ENCODE measurements around the gene MDFI. TPM values are rescaled to one million over a fixed set of nuclear protein-coding genes. Genes with fewer than 3 reads are reported as not detected.

The MDFI gene
- polyA plus RNA-seq, 10 donors, result 31.7 to 71.3 (median 48.7) TPM

DNA sequence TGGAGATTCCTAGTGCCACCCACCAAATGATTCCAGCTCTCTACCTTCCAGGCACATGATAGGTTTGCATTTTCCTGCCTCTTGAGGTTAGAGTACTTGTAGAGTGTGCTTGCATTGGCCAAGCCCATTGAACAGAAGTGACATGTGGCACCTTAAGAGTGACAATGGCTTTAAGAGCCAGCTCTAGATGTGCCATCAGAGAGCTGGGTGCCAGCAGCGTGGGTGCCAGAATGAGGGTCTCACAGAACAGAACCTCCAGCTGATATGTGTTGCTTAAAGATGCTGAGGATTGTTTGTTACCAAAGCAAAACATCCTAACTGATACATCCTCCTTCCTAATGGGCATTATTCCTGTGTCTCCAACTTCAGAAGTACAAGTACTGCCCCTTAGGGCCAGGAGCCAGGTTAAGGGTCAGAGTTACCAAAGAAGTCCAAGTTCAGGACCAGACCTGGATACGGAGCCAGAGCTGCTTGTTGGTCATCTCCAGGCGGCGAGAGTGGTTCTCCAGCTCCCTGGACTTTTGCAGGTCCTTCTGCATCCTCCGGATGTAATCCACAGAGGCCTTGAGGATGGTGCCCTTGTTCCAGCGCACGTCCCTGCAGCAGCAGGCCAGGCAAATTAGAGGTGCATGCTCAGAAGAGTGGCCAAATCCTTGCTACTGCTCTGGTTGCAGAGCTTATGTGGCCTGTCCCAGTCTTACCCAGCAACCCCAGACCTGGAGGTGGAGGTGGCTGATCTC lies 47.5 kb downstream of the MDFI start:
- no peak for DNase-seq

GRCh38 chr6:41687501-41688175 lies 49.4 kb downstream of the MDFI start:
- DNase-seq, result no peak

- no peak for DNase-seq
Measured at GRCh38 chr6:41688256-41688965, 50.1 kb downstream of the MDFI start.

- no peak for DNase-seq
Measured at GRCh38 chr6:41689171-41690008, 51.1 kb downstream of the MDFI start.

DNA sequence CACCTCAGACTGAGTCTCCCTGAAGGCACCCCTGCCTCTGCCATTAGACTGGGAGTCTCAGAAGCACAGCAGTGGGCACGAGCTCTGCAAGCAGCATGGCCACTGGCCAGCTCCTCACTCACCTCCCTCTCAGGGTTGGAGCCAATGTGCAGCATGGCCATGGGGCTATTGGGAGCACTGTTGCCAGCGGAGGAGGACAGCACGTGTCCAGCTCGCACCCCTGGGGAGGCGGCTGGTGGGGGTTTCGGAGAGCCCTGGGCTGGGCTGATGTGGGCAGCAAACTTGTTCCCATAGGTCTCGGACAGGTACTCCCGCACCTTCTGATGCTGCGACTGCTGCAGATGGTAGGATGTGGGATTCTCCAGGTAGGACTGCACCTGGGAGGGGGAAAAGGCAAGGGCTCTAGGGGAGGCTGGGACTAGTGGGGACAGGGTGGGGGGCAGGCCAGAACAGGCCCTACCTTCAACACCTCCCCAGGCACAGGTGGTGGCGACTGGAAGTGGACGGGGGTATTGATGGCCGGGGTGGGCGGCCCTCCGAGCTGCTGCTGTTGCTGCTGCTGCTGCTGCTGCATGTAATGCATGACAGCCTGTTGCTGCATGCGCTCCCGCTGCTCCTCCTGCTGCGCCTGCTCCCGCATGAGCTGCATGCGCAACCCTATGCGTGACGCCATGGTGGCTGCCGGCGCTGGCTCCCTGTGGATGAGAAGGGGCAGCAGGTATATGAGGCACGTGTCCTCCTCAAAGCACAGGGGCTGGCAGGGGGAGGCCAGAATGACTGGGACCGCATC lies 52.5 kb downstream of the MDFI start:
- no peak for DNase-seq

DNA sequence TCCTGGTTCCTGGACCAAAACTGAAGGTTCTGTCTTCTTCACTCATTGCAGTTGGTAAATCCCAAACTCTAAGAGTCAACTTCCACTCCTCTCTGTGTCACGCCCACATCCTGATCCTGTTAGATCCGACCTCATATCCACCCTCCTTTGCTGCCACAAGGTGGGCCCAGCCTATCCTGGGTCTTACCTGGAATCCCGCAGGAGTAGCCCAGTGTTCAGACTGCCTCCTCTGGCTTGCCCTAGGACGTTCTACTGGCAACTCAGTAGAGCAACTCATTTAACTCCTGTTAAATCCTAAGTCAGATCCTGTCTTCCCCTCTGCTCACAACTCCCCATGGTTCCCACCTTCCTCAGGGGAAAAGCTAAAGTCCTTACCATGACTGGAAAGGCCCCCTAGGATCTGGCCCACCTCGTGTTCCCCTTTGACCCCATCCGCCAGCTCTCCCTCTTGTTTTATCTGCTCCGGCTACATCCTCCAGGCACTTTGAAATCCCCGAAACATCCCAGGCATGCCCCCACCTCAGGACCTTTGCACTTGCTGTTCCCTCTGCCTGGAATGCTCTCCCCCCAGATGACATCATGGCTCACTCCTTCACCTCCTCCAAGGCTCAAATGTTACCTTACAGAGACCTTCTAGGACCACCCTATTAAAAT lies 53.3 kb downstream of the MDFI start:
- DNase-seq, result no peak

DNA sequence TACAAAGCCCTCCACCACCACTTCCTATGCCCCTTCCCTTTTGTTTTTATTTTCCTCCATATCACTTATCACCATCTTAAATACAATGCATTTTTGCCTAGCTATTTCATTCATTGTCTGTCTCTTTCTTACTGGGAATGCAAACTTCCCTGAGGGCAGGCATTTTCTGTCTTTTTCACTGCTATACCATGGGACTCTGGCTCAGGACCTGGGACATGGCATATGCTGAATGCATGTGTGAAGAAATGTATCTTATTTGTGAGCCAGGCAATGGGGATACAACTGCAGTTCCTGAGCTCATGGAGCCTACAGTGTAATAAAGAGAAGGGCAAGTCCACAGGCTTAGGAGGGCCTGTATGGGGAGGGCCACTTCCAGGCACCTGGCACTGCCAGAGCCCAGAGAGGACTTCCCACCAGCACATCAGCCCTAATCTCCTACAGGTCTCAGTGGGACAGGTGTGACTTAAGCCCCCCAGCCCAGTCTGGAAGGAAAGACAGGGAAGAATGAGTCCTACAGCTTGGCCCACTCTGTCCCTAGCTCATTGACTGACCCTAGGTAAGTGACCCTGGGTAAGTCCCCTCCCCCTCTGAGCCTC lies 53.9 kb downstream of the MDFI start:
- DNase-seq, result no peak

- no peak for DNase-seq
Measured at GRCh38 chr6:41692730-41693129, 54.5 kb downstream of the MDFI start.

DNA sequence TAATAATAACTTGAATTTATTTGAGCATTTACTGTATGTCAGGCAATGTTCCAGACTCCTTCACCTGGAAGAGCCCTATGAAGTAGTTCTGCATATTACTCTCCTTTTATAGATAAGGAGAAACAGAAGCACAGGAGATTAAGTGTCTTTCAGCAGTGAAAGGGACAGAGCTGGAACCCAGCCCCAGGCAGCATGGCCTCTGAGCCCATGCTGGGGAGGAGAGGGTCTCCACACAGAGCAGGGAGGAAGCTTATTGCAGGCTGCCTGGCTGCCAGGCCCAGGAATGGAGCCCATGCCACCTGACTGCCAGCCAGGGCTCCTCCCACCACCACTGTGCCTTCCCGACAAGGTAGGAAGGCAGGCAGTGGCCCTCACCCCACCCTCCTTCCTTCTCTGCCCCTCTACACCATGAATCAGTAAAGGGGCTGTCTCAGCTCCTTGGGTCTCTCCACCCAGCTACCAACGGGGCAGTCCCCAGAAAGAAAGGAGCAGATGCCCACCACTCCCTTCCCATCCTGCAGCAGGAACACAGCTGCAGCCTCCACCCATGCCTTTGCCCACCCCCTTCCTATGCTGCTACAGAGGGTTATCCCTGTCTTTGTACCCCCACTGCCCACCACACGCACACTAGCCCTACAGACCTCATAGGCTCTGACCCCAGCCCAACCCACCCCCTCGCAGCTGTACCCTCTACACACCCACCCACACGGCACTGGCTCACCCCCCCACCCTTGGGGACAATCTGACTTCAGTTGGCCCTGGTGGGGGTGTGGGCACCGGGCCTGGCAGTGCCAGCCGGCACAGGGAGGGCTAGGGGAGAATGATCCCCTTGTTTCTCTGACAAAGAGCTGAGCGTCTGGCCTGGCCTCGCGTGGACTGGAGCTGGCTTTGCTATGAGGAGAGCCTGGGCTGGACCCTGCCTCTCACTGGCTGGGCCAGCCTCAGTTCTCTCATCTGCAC lies 55.3 kb downstream of the MDFI start:
- DNase-seq, result no peak

- DNase-seq, result no peak
Measured at GRCh38 chr6:41694815-41695526, 56.7 kb downstream of the MDFI start.

- no peak for DNase-seq
Measured at GRCh38 chr6:41695825-41696224, 57.6 kb downstream of the MDFI start.

DNA sequence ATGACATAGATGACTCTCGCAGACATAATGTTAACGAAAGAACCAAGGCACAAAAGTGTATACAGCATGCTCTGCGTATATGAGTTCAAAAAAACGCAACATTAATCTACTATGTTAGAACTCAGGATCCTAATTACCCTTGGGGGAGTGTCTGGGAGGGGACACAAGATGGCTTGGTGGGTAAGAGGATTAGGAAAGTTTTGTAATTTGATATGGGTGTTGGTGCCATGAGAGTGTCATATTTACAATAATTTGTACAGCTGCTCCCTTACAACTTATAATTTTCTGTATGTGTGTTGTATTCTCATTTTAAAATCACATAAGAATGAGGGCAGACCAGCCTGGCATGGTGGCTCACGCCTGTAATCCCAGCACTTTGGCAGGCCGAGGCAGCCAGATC lies 58.5 kb downstream of the MDFI start:
- no peak for DNase-seq

- peak; percentile 78 to 90 (median 89) for DNase-seq
Measured at GRCh38 chr6:41697861-41698781, 59.9 kb downstream of the MDFI start.

- no peak for DNase-seq
Measured at GRCh38 chr6:41699063-41699462, 60.8 kb downstream of the MDFI start.

- no peak for DNase-seq
Measured at GRCh38 chr6:41700463-41701347, 62.4 kb downstream of the MDFI start.
